ENCODE data around the gene JUN.

JUN gene

GRCh38 chr1:58754683-58755467, 29.0 kb downstream of the JUN start:
- no peaks in the 10 kb centered on the region for H3K27me3 ChIP-seq (ENCODE audit: insufficient read depth, low read depth, severe bottlenecking)
- H3K9me3 ChIP-seq (ENCODE audit: severe bottlenecking) = no peaks in the 10 kb centered on the region
- DNase-seq = no peak
- H3K4me3 ChIP-seq (ENCODE audit: low read depth, low read length) = no peak overlapping the region
- no peak for TF ChIP-seq CTCF (IDR thresholded peaks at IDR 0.05; ENCODE audit: low read depth, low read length)
- H3K27ac ChIP-seq = no peak overlapping the region
- no peaks in the 10 kb centered on the region for H3K36me3 ChIP-seq

- TF ChIP-seq CTCF (IDR thresholded peaks at IDR 0.05; ENCODE audit: low read depth, low read length) = no peak
- Histone ChIP-seq H3K27me3 (ENCODE audit: insufficient read depth, low read depth, severe bottlenecking) (no peaks in the 10 kb centered on the region), H3K36me3 (no peaks in the 10 kb centered on the region), H3K4me3 (ENCODE audit: low read depth, low read length) (no peak overlapping the region), H3K27ac (no peak overlapping the region), H3K9me3 (ENCODE audit: severe bottlenecking) (no peaks in the 10 kb centered on the region)
- DNase-seq = no peak
Observed at GRCh38 chr1:58754073-58754613, 29.7 kb downstream of the JUN start.

GRCh38 chr1:58753431-58753866, 30.4 kb downstream of the JUN start:
- H3K27ac ChIP-seq = no peak overlapping the region
- DNase-seq = no peak

GRCh38 chr1:58749646-58750045, 34.2 kb downstream of the JUN start:
- H3K9me3 ChIP-seq (ENCODE audit: severe bottlenecking) = no peaks in the 10 kb centered on the region
- no peak overlapping the region for H3K4me3 ChIP-seq (ENCODE audit: low read depth, low read length)
- no peak overlapping the region for H3K27ac ChIP-seq
- H3K27me3 ChIP-seq (ENCODE audit: insufficient read depth, low read depth, severe bottlenecking) = no peaks in the 10 kb centered on the region
- no peak for DNase-seq
- no peak for TF ChIP-seq CTCF (IDR thresholded peaks at IDR 0.05; ENCODE audit: low read depth, low read length)
- no peaks in the 10 kb centered on the region for H3K36me3 ChIP-seq

More at GRCh38 chr1:58753431-58753866, 30.4 kb downstream of the JUN start:
- Histone ChIP-seq H3K36me3 (no peaks in the 10 kb centered on the region), H3K4me3 (ENCODE audit: low read depth, low read length) (no peak overlapping the region), H3K9me3 (ENCODE audit: severe bottlenecking) (no peaks in the 10 kb centered on the region), H3K27me3 (ENCODE audit: insufficient read depth, low read depth, severe bottlenecking) (no peaks in the 10 kb centered on the region)
- no peak for TF ChIP-seq CTCF (IDR thresholded peaks at IDR 0.05; ENCODE audit: low read depth, low read length)

GRCh38 chr1:58748666-58749065, 35.2 kb downstream of the JUN start:
- H3K9me3 ChIP-seq (ENCODE audit: severe bottlenecking) = no peaks in the 10 kb centered on the region
- TF ChIP-seq CTCF (IDR thresholded peaks at IDR 0.05; ENCODE audit: low read depth, low read length) = no peak
- no peak for DNase-seq
- H3K36me3 ChIP-seq = no peaks in the 10 kb centered on the region
- no peaks in the 10 kb centered on the region for H3K27me3 ChIP-seq (ENCODE audit: insufficient read depth, low read depth, severe bottlenecking)
- no peak overlapping the region for H3K4me3 ChIP-seq (ENCODE audit: low read depth, low read length)
- no peak overlapping the region for H3K27ac ChIP-seq

All from WERI-Rb-1 (cell line).